ENCODE data around the gene VOPP1.

VOPP1 gene

DNA sequence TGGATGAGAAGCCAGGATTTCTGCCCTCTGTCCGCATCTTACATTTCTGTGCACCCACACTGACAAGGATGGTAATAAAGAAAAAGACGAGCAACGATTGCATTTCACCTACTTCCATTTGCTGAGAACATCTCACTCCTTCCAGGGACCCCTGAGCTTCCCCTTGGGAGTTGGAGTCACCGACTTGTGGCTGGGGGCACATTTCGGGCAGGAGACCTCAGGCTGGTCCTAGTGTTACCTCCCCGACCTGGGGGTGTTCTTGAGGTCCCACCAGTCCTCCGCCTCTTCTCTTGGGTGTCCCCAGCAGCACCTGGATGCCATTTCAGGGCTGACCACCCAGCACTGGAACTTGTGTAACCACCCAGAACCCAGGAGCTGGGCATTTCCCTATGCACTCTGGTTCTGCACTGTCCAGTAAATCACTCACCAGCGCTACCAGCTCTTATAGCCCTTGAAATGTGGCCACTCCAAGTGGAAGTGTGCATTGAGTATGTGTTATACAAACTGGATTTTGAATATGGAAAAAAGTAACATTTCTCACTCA is 122.2 kb downstream of the VOPP1 start:
- peaks cover 3% of the 10 kb centered on the region; the same call in 1 of the 2 replicates for H3K4me1 ChIP-seq (ENCODE audit: control insufficient read depth, low read length)
- no peaks in the 10 kb centered on the region for H4K20me1 ChIP-seq (ENCODE audit: control insufficient read depth, insufficient read depth, low read depth, low read length)
- H3K27ac ChIP-seq (ENCODE audit: low read depth, low read length): no peak overlapping the region
- no peaks in the 10 kb centered on the region for H3K79me2 ChIP-seq (ENCODE audit: control insufficient read depth, low read length)
- no peaks in the 10 kb centered on the region for H3F3A ChIP-seq (ENCODE audit: control insufficient read depth, insufficient read depth)
- no peak overlapping the region for H3K4me3 ChIP-seq (ENCODE audit: low read length)
- no peaks in the 10 kb centered on the region for H3K36me3 ChIP-seq (ENCODE audit: control insufficient read depth, low read length)
- H3K4me2 ChIP-seq (ENCODE audit: low read length): no peak overlapping the region
- no peaks in the 10 kb centered on the region for H3K27me3 ChIP-seq (ENCODE audit: control insufficient read depth, low read length)
- H3K9me3 ChIP-seq (ENCODE audit: control insufficient read depth, insufficient read depth, low read length): no peaks in the 10 kb centered on the region
- TF ChIP-seq CTCF (IDR thresholded peaks at IDR 0.05; ENCODE audit: low read depth, low read length, poor library complexity, severe bottlenecking) (no peak), EZH2phosphoT487 (IDR thresholded peaks at IDR 0.05; ENCODE audit: borderline replicate concordance, low read length) (no peak)
- no peaks in the 10 kb centered on the region for H3K9me2 ChIP-seq (replicated peaks; ENCODE audit: control insufficient read depth, low read length)

DNA sequence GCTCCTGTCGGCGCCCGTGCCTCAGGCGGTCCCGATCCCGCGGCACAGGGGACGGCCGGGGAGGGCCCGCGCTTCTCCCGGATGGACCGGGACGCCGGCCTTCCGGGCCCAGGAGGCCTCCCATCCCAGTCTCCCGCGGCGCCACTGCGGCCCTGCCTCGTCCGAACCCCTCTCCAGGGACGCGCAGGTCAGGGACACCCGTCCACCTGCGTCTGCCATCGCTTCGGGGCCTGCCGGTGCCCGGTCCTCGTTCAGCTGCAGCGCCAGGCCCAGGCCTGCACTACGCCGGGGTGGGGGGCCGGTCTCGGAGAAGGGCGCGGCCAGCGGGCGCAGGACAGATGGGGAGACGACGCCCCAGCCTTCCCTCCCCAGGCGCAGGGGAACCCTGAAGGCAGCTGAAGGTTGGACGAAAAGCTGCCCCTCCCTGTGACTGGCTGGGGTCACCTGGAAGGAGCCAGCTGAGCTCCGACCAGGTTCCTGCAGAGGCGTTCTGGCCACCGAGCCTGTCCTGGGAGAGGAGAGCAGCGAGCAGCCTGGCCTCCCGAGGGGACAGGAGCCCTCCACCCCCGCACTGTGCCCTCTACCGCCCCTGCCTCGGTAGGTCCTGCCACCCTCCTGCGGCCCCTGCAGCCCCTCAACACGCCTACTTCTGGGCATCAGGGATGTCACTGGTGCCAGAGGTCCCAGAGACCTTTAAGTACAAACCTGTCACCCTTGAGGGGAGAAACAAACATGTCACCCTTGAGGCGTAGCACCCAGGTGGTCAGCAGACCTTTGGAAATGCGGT is 122.9 kb downstream of the VOPP1 start:
- no peaks in the 10 kb centered on the region for H3K9me2 ChIP-seq (replicated peaks; ENCODE audit: control insufficient read depth, low read length)
- no peak overlapping the region for H3K27ac ChIP-seq (ENCODE audit: low read depth, low read length)
- no peaks in the 10 kb centered on the region for H4K20me1 ChIP-seq (ENCODE audit: control insufficient read depth, insufficient read depth, low read depth, low read length)
- no peaks in the 10 kb centered on the region for H3K79me2 ChIP-seq (ENCODE audit: control insufficient read depth, low read length)
- no peaks in the 10 kb centered on the region for H3F3A ChIP-seq (ENCODE audit: control insufficient read depth, insufficient read depth)
- H3K4me3 ChIP-seq (ENCODE audit: low read length): no peak overlapping the region
- H3K27me3 ChIP-seq (ENCODE audit: control insufficient read depth, low read length): no peaks in the 10 kb centered on the region
- H3K36me3 ChIP-seq (ENCODE audit: control insufficient read depth, low read length): no peaks in the 10 kb centered on the region
- H3K4me1 ChIP-seq (ENCODE audit: control insufficient read depth, low read length): no peaks in the 10 kb centered on the region
- TF ChIP-seq CTCF (IDR thresholded peaks at IDR 0.05; ENCODE audit: low read depth, low read length, poor library complexity, severe bottlenecking) (no peak), EZH2phosphoT487 (IDR thresholded peaks at IDR 0.05; ENCODE audit: borderline replicate concordance, low read length) (no peak)
- H3K4me2 ChIP-seq (ENCODE audit: low read length): no peak overlapping the region
- no peaks in the 10 kb centered on the region for H3K9me3 ChIP-seq (ENCODE audit: control insufficient read depth, insufficient read depth, low read length)

GRCh38 chr7:55448526-55448925 is 123.8 kb downstream of the VOPP1 start:
- H3K79me2 ChIP-seq (ENCODE audit: control insufficient read depth, low read length): no peaks in the 10 kb centered on the region
- no peak overlapping the region for H3K4me3 ChIP-seq (ENCODE audit: low read length)
- no peaks in the 10 kb centered on the region for H3K4me1 ChIP-seq (ENCODE audit: control insufficient read depth, low read length)
- no peaks in the 10 kb centered on the region for H3F3A ChIP-seq (ENCODE audit: control insufficient read depth, insufficient read depth)
- no peak overlapping the region for H3K27ac ChIP-seq (ENCODE audit: low read depth, low read length)
- no peaks in the 10 kb centered on the region for H3K36me3 ChIP-seq (ENCODE audit: control insufficient read depth, low read length)
- no peak for TF ChIP-seq EZH2phosphoT487 (IDR thresholded peaks at IDR 0.05; ENCODE audit: borderline replicate concordance, low read length)
- TF ChIP-seq CTCF (IDR thresholded peaks at IDR 0.05; ENCODE audit: low read depth, low read length, poor library complexity, severe bottlenecking): no peak
- H3K27me3 ChIP-seq (ENCODE audit: control insufficient read depth, low read length): no peaks in the 10 kb centered on the region
- no peak overlapping the region for H3K4me2 ChIP-seq (ENCODE audit: low read length)
- H3K9me2 ChIP-seq (replicated peaks; ENCODE audit: control insufficient read depth, low read length): no peaks in the 10 kb centered on the region
- no peaks in the 10 kb centered on the region for H4K20me1 ChIP-seq (ENCODE audit: control insufficient read depth, insufficient read depth, low read depth, low read length)
- no peaks in the 10 kb centered on the region for H3K9me3 ChIP-seq (ENCODE audit: control insufficient read depth, insufficient read depth, low read length)

All from DOHH2 (cell line).